Measurements from ENCODE around the gene NISCH.

Gene NISCH

DNA sequence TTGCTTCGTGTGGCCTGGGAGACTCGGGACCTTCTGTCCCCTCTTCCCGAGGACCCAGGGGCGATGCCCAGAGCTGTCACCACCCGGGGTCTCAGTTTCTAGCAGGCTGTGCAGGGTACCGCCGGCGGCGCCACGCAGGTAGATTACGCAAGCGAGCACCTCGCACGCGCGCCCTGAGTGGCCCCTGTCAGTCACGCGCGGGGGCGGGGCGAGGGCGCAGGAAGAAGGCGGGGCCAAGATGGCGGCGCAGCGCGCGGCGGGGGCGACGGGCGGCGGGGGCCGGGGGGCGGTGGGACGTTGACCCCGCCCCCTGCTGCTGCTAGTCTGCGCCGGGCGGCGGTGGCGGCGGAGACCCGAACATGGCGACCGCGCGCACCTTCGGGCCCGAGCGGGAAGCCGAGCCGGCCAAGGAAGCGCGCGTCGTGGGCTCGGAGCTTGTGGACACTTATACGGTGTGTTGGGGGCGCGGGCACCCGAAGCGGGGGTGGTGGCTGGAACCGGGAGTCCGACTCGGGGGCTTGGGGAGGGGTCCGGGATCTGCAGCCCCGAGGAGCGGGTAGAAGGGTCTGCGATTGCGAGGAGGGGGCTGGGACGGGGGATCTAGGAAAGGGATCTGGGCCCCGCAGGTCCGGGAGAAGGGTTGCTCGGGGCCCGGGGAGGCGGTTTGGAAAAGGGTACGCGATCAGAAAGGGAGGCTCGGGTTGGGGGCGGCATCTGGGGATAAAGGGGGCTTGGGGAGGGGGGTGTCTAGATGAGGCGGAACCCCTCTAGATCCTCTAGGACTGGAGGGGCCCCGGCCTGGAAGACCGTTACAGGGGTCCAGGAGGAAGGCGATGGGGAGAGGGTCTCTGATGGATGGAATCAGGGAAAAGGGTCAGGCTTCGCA lies at the start of gene NISCH:
Gene NISCH, plus strand, starts transcription at position 322 of the 886 bp plus-strand sequence. Its CDS starts 38 bp downstream, at position 360.
- DNase-seq (ENCODE audit: low spot score) = peak; percentile 96

- DNase-seq (ENCODE audit: low spot score) = no peak
Measured at GRCh38 chr3:52406231-52406661, 49.2 kb upstream of the NISCH start.

GRCh38 chr3:52406791-52407510 lies 48.5 kb upstream of the NISCH start:
- DNase-seq (ENCODE audit: low spot score) = no peak

DNA sequence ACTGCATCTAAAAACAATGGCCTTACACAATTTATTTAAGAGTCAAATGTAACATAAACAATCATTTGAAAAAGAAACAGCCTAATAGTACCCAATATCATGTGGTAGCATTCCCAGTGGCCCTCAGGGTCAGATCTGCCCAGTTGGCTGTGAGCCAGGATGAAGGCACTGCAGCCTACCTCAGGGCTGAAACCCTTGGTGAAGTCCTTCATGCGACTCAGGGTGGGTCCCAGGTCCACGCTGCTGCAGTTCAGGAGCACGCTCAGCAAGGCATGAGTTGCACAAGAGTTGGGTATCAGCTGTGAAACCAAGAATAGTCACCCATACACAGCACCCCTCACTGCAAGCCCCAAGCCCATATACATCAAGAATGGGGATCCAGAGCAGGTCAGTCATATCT lies 47.6 kb upstream of the NISCH start:
- DNase-seq (ENCODE audit: low spot score) = no peak

- no peak for DNase-seq (ENCODE audit: low spot score)
Measured at GRCh38 chr3:52408466-52408865, 46.9 kb upstream of the NISCH start.

DNA sequence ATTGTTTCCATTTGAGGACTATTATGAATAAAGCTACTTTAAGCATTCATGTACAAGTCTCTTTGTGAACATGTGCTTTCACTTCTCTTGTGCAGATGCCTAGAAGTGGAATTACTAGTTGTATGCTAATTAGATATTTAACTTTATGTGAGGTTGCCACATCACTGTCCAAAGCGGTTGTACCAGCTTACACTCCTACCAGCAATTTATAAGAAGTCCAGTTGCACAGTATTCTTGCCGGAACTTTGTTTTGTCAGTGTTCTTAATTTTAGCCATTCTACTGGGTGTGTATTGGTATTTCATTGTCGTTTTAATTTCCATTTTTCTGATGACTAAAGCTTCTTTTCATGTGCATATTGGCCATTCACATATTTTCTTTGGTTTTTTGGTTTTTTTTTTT lies 39.6 kb upstream of the NISCH start:
- no peak for DNase-seq (ENCODE audit: low spot score)

DNA sequence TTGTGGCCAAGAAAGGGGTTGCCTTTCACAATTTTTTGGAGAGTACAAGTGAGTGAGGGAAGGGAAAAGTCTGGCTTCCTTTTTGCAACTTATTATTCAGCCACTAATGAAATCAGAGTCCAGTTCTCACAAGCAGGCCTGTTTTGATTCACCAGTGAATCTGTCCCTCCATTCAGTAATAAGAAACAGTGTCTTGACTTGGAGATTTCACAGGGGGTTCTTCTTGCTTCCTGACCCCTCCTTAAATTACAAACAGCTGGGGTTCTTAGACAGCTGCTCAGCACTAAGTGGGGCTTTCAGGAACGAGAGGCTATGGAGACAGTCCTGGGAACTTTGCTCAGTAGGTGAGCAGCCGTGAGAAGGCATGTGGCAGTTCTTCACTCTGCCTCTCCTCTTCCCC lies 35.0 kb upstream of the NISCH start:
- no peak for DNase-seq (ENCODE audit: low spot score)

DNA sequence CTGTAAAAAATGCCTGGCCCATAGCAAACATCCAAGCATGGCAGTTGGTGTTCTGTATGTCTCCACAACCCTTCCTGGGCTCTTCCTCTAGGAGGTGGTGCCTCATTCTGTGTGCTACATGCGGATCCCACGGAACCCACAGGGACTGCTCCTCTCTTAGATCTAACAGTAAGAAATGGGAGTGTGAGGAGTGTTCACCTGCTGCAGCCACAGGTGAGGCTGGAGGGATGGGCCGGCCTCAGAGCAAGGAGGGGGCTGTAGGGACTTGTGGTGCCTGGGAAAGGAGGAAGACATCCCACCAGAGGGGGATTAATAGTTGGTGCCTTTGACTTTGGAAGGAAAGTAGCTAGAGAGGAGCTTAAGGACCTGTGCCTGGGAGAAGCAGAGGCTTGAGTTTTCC lies 32.7 kb upstream of the NISCH start:
- no peak for DNase-seq (ENCODE audit: low spot score)

- no peak for DNase-seq (ENCODE audit: low spot score)
Measured at GRCh38 chr3:52423173-52423572, 32.2 kb upstream of the NISCH start.

DNA sequence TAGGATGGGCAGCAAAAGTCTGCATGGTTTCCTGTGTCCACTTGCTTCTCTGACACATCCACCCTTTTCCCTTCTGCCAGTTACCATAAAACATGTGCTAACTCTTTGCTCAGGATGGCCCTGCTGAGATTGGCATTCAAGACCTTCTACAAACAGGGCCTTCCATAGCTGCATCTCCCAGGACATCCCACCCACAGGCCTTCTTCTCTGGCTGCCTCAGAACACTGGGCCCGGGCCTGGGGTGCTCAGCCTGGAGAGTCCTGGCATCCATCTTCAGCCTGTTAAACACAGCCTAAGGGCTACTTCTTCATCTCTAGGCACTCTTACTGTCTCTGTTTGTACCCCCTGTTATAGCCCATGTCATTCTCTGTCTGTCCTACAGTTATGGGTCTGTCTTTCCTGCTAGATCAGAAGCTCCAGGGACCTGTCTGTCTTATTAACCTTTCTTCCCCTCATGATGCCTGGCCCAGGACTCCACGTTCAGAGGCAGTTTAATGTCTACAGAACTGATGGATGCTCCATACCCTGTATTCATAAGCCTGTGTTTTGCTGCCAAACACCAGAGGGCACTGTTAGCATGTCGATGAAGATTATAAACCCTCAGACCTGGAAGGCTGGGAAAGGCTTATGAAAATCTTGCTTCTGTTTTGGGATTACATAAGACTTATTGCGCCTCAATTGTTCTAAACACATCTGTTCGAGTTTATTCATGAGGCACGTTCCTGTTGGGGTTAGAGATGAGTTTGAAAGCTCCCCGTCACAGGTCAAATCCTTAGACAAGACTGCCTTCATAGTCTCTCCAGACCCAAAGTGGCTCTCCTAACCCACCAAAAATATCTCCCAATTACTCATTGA lies 27.0 kb upstream of the NISCH start:
- peak; percentile 67 for DNase-seq (ENCODE audit: low spot score)

- DNase-seq (ENCODE audit: low spot score) = no peak
Measured at GRCh38 chr3:52429031-52429430, 26.4 kb upstream of the NISCH start.

- no peak for DNase-seq (ENCODE audit: low spot score)
Measured at GRCh38 chr3:52429779-52430415, 25.5 kb upstream of the NISCH start.

GRCh38 chr3:52430416-52430810 lies 25.0 kb upstream of the NISCH start:
- DNase-seq (ENCODE audit: low spot score) = no peak

GRCh38 chr3:52431459-52432223 lies 23.8 kb upstream of the NISCH start:
- no peak for DNase-seq (ENCODE audit: low spot score)

DNA sequence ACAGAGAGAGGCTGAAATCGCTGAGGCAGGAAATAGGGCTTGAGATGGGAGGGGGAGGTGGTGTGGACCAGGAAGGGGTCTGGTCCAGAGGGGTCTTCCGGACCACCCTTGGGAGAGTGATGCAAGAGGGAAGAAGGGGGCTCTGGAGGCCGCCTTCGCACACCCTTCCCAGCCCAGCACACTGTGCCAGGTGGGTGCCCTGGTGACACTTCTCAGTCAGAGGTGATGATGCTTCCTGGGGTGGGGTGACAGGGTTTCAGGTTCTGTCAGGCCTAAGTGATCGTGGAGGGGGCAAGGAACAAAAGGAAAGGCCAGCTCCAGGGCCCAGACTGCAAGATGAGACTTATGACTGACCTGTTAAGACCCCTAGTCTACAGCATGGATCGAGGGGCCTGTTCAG lies 23.2 kb upstream of the NISCH start:
- no peak for DNase-seq (ENCODE audit: low spot score)

DNA sequence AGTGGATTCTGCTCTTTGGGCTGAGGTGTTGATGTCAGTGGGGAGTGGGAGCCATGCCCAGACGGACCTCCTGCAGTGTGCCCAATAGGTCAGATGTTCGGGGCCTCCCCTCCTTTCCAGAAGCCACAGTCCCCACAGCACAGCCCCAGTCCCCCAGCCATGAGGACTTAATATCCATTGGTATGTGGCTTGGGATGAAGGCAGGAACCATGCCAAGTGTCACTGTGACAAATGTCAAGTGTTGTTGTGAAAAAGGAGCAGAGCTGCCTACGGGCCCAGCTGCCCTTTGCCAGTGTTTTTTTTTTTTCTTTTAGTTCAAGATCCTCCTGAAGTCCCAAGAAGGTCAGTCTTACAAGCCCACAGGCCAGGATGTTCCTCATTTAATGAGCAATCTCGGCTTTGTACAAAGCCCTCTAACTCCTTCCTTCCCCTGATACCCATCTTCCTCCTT lies 22.7 kb upstream of the NISCH start:
- DNase-seq (ENCODE audit: low spot score) = no peak

DNA sequence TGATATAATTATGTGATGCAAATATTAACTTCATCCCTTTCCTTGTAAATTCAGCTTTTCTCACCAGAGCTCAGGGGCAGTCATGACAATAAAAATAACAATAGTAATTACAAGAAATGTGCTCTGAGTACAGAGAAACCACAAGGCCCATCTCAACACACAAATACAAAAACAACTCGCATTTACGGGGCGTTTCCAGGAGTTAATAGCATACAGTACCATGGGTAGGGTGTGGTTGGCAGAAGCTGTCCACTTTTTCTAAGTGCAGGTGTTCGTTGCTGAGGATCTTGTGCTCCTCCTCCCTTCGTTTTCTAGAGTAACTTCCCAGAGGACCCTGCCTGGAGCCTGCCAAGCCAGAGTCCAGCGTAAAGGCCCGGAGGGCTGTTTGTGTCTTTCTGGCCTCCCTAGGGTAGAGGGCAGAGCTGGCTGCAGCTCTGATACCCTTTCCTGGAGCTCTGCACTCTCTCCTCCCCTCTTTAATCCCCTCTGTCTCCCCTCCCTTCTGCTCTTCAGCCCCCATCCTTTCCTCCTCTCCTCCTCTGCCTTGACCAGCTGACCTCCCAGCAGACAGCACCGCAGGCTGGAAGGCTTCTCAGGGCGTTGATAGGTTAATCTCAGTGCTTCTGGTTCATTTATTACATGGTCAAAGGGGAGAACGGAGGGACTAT lies 21.9 kb upstream of the NISCH start:
- no peak for DNase-seq (ENCODE audit: low spot score)

DNA sequence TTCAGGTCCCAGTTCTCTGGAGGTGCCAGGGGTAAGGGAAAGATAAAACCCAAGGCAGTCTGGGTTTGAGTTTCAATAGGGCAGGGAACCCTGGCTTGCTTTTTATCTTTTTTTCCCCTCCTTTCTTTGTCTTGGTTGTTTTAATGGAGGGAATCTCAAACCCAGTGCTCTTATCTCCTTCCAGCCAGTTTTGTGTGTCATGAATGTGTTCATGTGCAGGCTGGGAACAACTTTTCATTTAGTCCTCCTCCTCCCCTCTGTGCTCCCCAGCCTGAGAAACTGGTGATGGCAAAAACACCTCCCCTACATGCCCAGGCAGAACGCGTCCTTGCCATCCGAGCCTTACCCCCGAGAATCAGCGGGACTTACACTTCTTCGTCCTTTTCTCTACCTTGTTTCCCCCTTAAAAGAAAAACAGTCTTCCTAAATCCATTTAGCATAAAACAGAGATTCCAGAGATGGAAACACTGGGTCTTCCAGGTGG lies 21.4 kb upstream of the NISCH start:
- DNase-seq (ENCODE audit: low spot score) = no peak

DNA sequence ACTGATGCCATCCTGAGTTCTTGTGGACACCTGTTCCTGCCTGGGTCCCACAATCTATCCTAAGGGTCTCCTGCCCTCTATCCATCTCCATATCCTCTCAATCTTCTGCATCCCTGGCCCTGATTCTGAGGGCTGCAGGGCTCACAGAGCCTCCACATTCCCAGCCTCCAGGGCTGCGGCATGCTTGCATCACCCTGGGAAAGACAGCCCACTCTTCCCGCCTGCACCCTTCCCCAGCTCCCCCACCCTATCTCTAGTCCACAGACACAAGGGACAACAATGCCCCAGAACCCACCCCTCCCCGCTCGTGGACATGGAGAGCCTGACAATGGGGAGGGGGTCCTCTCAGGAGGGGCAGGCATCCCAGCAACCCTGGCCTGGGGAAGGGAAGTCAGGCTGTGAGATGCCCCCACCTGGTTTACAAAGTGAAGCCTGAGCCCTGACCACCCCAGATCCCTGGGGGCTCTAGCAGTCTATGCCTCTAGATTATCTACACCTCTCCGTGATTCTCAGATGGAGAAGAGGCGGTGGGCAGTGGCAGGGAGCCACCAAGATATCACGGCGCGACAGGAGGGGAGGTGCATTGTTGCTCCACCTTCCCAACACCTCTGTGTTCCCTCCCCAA lies 20.8 kb upstream of the NISCH start:
- DNase-seq (ENCODE audit: low spot score) = no peak

Measured in AG08396 (cell line).